H9 (cell line): Measurements from ENCODE around the gene ANKRD44. TPM values are rescaled to one million over a fixed set of nuclear protein-coding genes. Genes with fewer than 3 reads are reported as not detected.

Experiments used
- DNase-seq: peaks from one replicate; pipeline ENCODE4 v3.0.0-alpha.2; 2017
- H2AFZ ChIP-seq: one replicate; pipeline ENCODE4 v1.6.1; 2013; ENCODE audit warnings: mild to moderate bottlenecking, low read length, control low read depth, moderate library complexity
- H2AK5ac ChIP-seq: 2 replicates; pipeline ENCODE4 v1.6.1; 2013; ENCODE audit warnings: low read length, control low read depth, mixed read lengths; ENCODE audit not compliant: insufficient read length
- H2BK120ac ChIP-seq: one replicate; pipeline ENCODE4 v1.6.1; 2013; ENCODE audit warnings: low read depth, mild to moderate bottlenecking, low read length, control low read depth, inconsistent platforms; ENCODE audit not compliant: poor library complexity, severe bottlenecking
- H2BK12ac ChIP-seq: 2 replicates; pipeline ENCODE4 v1.6.1; 2013; ENCODE audit warnings: low read length, control low read depth, mixed read lengths, low read depth; ENCODE audit not compliant: insufficient read length
- H2BK15ac ChIP-seq: 2 replicates; pipeline ENCODE4 v1.6.1; 2013; ENCODE audit warnings: low read depth, low read length, control low read depth
- H2BK20ac ChIP-seq: one replicate; pipeline ENCODE4 v1.6.1; 2013; ENCODE audit warnings: low read depth, mild to moderate bottlenecking, low read length, control low read depth, inconsistent platforms; ENCODE audit not compliant: poor library complexity, severe bottlenecking
- H2BK5ac ChIP-seq: 2 replicates; pipeline ENCODE4 v1.6.1; 2013; ENCODE audit warnings: low read length, control low read depth, mixed read lengths; ENCODE audit not compliant: insufficient read length
- H3K14ac ChIP-seq: 2 replicates; pipeline ENCODE4 v1.6.1; 2013; ENCODE audit warnings: low read length, control low read depth; ENCODE audit not compliant: insufficient read depth
- H3K18ac ChIP-seq: 2 replicates; pipeline ENCODE4 v1.6.1; 2013; ENCODE audit warnings: low read depth, mild to moderate bottlenecking, mixed read lengths, low read length, control low read depth; ENCODE audit not compliant: insufficient read length
- H3K23ac ChIP-seq: 2 replicates; pipeline ENCODE4 v1.6.1; 2013; ENCODE audit warnings: low read length, control low read depth, mixed read lengths, low read depth; ENCODE audit not compliant: insufficient read length
- H3K23me2 ChIP-seq: 2 replicates; pipeline ENCODE4 v1.6.1; 2013; ENCODE audit warnings: low read depth, mild to moderate bottlenecking, mixed read lengths, low read length, control low read depth; ENCODE audit not compliant: insufficient read length, poor library complexity, severe bottlenecking
- H3K27ac ChIP-seq: 2 replicates; pipeline ENCODE4 v1.5.1; 2013; ENCODE audit warnings: low read length, control low read depth, mixed read lengths, low read depth; ENCODE audit not compliant: insufficient read length
- H3K27me3 ChIP-seq: 2 replicates; pipeline ENCODE4 v1.6.1; 2013; ENCODE audit warnings: low read length, control low read depth, inconsistent platforms; ENCODE audit not compliant: insufficient read depth
- H3K4ac ChIP-seq: 2 replicates; pipeline ENCODE4 v1.6.1; 2013; ENCODE audit warnings: low read depth, mild to moderate bottlenecking, control low read depth, inconsistent platforms, low read length, moderate library complexity
- H3K4me1 ChIP-seq: 2 replicates; pipeline ENCODE4 v1.6.1; 2013; ENCODE audit warnings: low read length, control low read depth, inconsistent platforms; ENCODE audit not compliant: insufficient read depth
- H3K4me2 ChIP-seq: 2 replicates; pipeline ENCODE4 v1.6.1; 2013; ENCODE audit warnings: low read length, control low read depth, mixed read lengths; ENCODE audit not compliant: insufficient read length, insufficient read depth
- H3K56ac ChIP-seq: 2 replicates; pipeline ENCODE4 v1.6.1; 2013; ENCODE audit warnings: low read depth, mild to moderate bottlenecking, mixed read lengths, low read length, control low read depth; ENCODE audit not compliant: insufficient read length
- H3K79me1 ChIP-seq: 2 replicates; pipeline ENCODE4 v1.6.1; 2013; ENCODE audit warnings: low read depth, mild to moderate bottlenecking, moderate library complexity, low read length, control low read depth, inconsistent platforms; ENCODE audit not compliant: insufficient read depth, poor library complexity, severe bottlenecking
- H3K79me2 ChIP-seq: 2 replicates; pipeline ENCODE4 v1.6.1; 2013; ENCODE audit warnings: low read length, control low read depth, inconsistent platforms; ENCODE audit not compliant: insufficient read depth
- H3K9ac ChIP-seq: 2 replicates; pipeline ENCODE4 v1.6.1; 2013; ENCODE audit warnings: low read length, control low read depth, mixed read lengths; ENCODE audit not compliant: insufficient read length; ENCODE audit errors: extremely low read depth
- H3K9me3 ChIP-seq: one replicate; pipeline ENCODE4 v1.6.1; 2013; ENCODE audit warnings: low read depth, low read length, inconsistent platforms; ENCODE audit not compliant: control insufficient read depth
- H3T11ph ChIP-seq: one replicate; pipeline ENCODE4 v1.6.1; 2013; ENCODE audit warnings: mild to moderate bottlenecking, low read length, control low read depth, inconsistent platforms
- H4K20me1 ChIP-seq: one replicate; pipeline ENCODE4 v1.6.1; 2013; ENCODE audit not compliant: control insufficient read depth, insufficient read length, insufficient read depth
- H4K5ac ChIP-seq: 2 replicates; pipeline ENCODE4 v1.6.1; 2013; ENCODE audit warnings: low read depth, mild to moderate bottlenecking, mixed read lengths, low read length, control low read depth; ENCODE audit not compliant: insufficient read length
- H4K8ac ChIP-seq: replicated peaks from 2 replicates; pipeline ENCODE4 v1.6.1; 2013; ENCODE audit warnings: low read length, control low read depth, mixed read lengths, low read depth; ENCODE audit not compliant: insufficient read length
- H4K91ac ChIP-seq: 2 replicates; pipeline ENCODE4 v1.6.1; 2013; ENCODE audit warnings: low read depth, mild to moderate bottlenecking, moderate library complexity, mixed read lengths, low read length, control low read depth; ENCODE audit not compliant: insufficient read length
- H3K27ac Mint-ChIP-seq, 3 experiments: 2 replicates in 2 of 3; 3 replicates in 1 of 3; pipeline ENCODE4 v1.8.0; 2020 to 2021; ENCODE audit warnings: mixed read lengths in 3 of 3, mild to moderate bottlenecking in 1 of 3, moderate library complexity in 1 of 3
- H3K27me3 Mint-ChIP-seq: 2 replicates; pipeline ENCODE4 v1.8.0; 2021; ENCODE audit warnings: low read depth, mild to moderate bottlenecking, moderate library complexity, mixed read lengths
- H3K36me3 Mint-ChIP-seq, 3 experiments: 2 replicates in 2 of 3; 3 replicates in 1 of 3; pipeline ENCODE4 v1.8.0; 2020 to 2021; ENCODE audit warnings: low read depth in 3 of 3, mixed read lengths in 3 of 3; ENCODE audit not compliant: insufficient read depth in 1 of 3
- H3K4me1 Mint-ChIP-seq, 2 experiments: 2 replicates each; pipeline ENCODE4 v1.8.0; 2020; ENCODE audit warnings: mixed read lengths in 2 of 2
- H3K4me3 Mint-ChIP-seq, 2 experiments: 2 replicates in 1 of 2; 3 replicates in 1 of 2; pipeline ENCODE4 v1.8.0; 2020 to 2021; ENCODE audit warnings: mild to moderate bottlenecking in 2 of 2, mixed read lengths in 2 of 2, moderate library complexity in 1 of 2
- H3K9me3 Mint-ChIP-seq, 2 experiments: 2 replicates in 1 of 2; 3 replicates in 1 of 2; pipeline ENCODE4 v1.8.0; 2020; ENCODE audit warnings: mild to moderate bottlenecking in 2 of 2, mixed read lengths in 2 of 2, moderate library complexity in 1 of 2
- WGBS: extraction: QIAGEN DNeasy Blood & Tissue Kit; methylation state at CpG from one replicate; pipeline ENCODE4 v1.1.7; 2013; ENCODE audit warnings: missing lambda C conversion rate, low lambda C conversion rate, mixed read lengths; ENCODE audit not compliant: insufficient read length; ENCODE audit errors: extremely low coverage; 5-methylcytosine and 5-hydroxymethylcytosine counted together
- total RNA-seq: library from RNA; stranded (reverse); gene quantifications from 2 replicates; pipeline ENCODE4 v1.2.1, GENCODE V29; 2021
- TF ChIP-seq, protein P1 (sequence below): fragments of 200-600 bp; sonication (generic); conservative IDR thresholded peaks from 3 replicates; pipeline ENCODE4 v1.8.0; 2021; ENCODE audit warnings: antibody characterized with exemption, mild to moderate bottlenecking

The ANKRD44 gene
- total RNA-seq, 1 experiment from 2014 or later: 1.9 TPM

DNA sequence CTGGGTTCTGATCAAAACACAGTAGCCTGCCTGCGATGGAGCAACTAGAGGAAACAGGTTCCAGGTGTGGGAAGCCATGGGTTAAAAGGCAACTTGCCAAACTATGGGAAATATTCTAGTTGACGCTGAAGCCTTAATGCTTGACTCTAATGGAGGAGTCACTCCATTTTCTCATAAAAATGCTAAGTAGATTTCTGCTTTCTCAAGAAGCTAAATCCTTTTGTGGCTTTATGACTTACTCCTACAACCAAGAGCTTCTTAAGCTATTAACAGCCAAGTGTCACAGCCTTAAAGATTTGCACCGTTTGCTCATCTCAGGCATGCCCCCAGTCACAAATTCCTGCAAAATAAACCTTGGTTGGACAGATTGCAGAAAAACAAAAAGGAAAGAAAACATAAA is 25.2 kb downstream of the ANKRD44 start:
- H3K27ac Mint-ChIP-seq: no peak overlapping the region
- H2BK120ac ChIP-seq: no peak overlapping the region

More for the DNA sequence above, 25.2 kb downstream of the ANKRD44 start:
- H4K8ac ChIP-seq: no peak overlapping the region
- no peak overlapping the region for H3K14ac ChIP-seq
- H3K9ac ChIP-seq: no peak overlapping the region
- Mint-ChIP-seq H3K4me3 (no peak overlapping the region), H3K9me3 (no peaks in the 10 kb centered on the region; a peak in 1 of 5 replicates), H3K27me3 (no peaks in the 10 kb centered on the region), H3K36me3 (no peaks in the 10 kb centered on the region), H3K4me1 (peaks cover 1 to 3% of the 10 kb centered on the region in 2 experiments)
- no peak overlapping the region for H2AK5ac ChIP-seq
- H3K79me2 ChIP-seq: no peaks in the 10 kb centered on the region
- no CpG with 5 or more reads among the region's 3 CpGs for WGBS
- no peak overlapping the region for H3T11ph ChIP-seq
- no peak overlapping the region for H3K4ac ChIP-seq
- H3K27ac ChIP-seq: no peak overlapping the region
- no peak overlapping the region for H2BK12ac ChIP-seq
- no peak overlapping the region for H2BK20ac ChIP-seq
- H3K27me3 ChIP-seq: no peaks in the 10 kb centered on the region; the same call in 1 of the 2 replicates
- no peak overlapping the region for H3K18ac ChIP-seq
- no peaks in the 10 kb centered on the region for H3K23me2 ChIP-seq
- no peaks in the 10 kb centered on the region for H3K9me3 ChIP-seq
- H3K4me2 ChIP-seq: no peak overlapping the region
- TF ChIP-seq, protein P1, sequence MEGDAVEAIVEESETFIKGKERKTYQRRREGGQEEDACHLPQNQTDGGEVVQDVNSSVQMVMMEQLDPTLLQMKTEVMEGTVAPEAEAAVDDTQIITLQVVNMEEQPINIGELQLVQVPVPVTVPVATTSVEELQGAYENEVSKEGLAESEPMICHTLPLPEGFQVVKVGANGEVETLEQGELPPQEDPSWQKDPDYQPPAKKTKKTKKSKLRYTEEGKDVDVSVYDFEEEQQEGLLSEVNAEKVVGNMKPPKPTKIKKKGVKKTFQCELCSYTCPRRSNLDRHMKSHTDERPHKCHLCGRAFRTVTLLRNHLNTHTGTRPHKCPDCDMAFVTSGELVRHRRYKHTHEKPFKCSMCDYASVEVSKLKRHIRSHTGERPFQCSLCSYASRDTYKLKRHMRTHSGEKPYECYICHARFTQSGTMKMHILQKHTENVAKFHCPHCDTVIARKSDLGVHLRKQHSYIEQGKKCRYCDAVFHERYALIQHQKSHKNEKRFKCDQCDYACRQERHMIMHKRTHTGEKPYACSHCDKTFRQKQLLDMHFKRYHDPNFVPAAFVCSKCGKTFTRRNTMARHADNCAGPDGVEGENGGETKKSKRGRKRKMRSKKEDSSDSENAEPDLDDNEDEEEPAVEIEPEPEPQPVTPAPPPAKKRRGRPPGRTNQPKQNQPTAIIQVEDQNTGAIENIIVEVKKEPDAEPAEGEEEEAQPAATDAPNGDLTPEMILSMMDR: no peak
- no peak overlapping the region for H2BK5ac ChIP-seq
- no peaks in the 10 kb centered on the region for H4K20me1 ChIP-seq
- no peak overlapping the region for H4K5ac ChIP-seq
- no peak overlapping the region for H3K56ac ChIP-seq
- H2AFZ ChIP-seq: no peak overlapping the region
- H3K23ac ChIP-seq: no peak overlapping the region
- no peak for DNase-seq
- H3K4me1 ChIP-seq: no peaks in the 10 kb centered on the region
- H4K91ac ChIP-seq: no peak overlapping the region
- no peak overlapping the region for H2BK15ac ChIP-seq
- no peaks in the 10 kb centered on the region for H3K79me1 ChIP-seq
